Neural progenitor cell (in vitro differentiated cells): ENCODE measurements around the gene CDKN2C. TPM values are rescaled to one million over a fixed set of nuclear protein-coding genes. Genes with fewer than 3 reads are reported as not detected.

Experiments used
- DNase-seq: peaks from one replicate; pipeline ENCODE4 v3.0.0-alpha.2; 2016; ENCODE audit warnings: low spot score
- H2AFZ ChIP-seq: fragments of 200-600 bp; sonication (generic); replicated peaks from 2 replicates; pipeline ENCODE4 v1.6.1; 2016; ENCODE audit warnings: antibody characterized with exemption
- H3F3A ChIP-seq: fragments of 200-600 bp; sonication (generic); 2 replicates; pipeline ENCODE4 v1.6.1; 2016; ENCODE audit warnings: antibody characterized with exemption, low read depth
- H3K27ac ChIP-seq: fragments of 200-600 bp; sonication (generic); 2 replicates; pipeline ENCODE4 v1.5.1; 2016; ENCODE audit warnings: mild to moderate bottlenecking
- H3K27me3 ChIP-seq: fragments of 200-600 bp; sonication (generic); 2 replicates; pipeline ENCODE4 v1.6.1; 2016; ENCODE audit warnings: mild to moderate bottlenecking, moderate library complexity
- H3K36me3 ChIP-seq: fragments of 200-600 bp; sonication (generic); 2 replicates; pipeline ENCODE4 v1.5.1; 2016
- H3K4me1 ChIP-seq: fragments of 200-600 bp; sonication (generic); 2 replicates; pipeline ENCODE4 v1.6.1; 2016; ENCODE audit warnings: mixed run types
- H3K4me2 ChIP-seq: fragments of 200-600 bp; sonication (generic); 2 replicates; pipeline ENCODE4 v1.6.1; 2016
- H3K4me3 ChIP-seq: fragments of 200-600 bp; sonication (generic); 2 replicates; pipeline ENCODE4 v1.5.1; 2016
- H3K79me2 ChIP-seq: fragments of 200-600 bp; sonication (generic); 2 replicates; pipeline ENCODE4 v1.6.1; 2016; ENCODE audit warnings: low read depth
- H3K9ac ChIP-seq: fragments of 200-600 bp; sonication (generic); 2 replicates; pipeline ENCODE4 v1.6.1; 2016
- H3K9me3 ChIP-seq: fragments of 200-600 bp; sonication (generic); 2 replicates; pipeline ENCODE4 v1.5.1; 2016; ENCODE audit warnings: low read depth
- H4K20me1 ChIP-seq: fragments of 200-600 bp; sonication (generic); 2 replicates; pipeline ENCODE4 v1.6.1; 2016; ENCODE audit warnings: low read depth
- H3K27ac Mint-ChIP-seq: 3 replicates; pipeline ENCODE4 v1.8.0; 2021; ENCODE audit warnings: mixed read lengths
- H3K27me3 Mint-ChIP-seq: 2 replicates; pipeline ENCODE4 v1.8.0; 2022; ENCODE audit warnings: low read depth, mild to moderate bottlenecking, inconsistent platforms, moderate library complexity, mixed read lengths; ENCODE audit not compliant: insufficient read depth
- H3K36me3 Mint-ChIP-seq: 3 replicates; pipeline ENCODE4 v1.8.0; 2021; ENCODE audit warnings: mixed read lengths
- H3K4me1 Mint-ChIP-seq: 3 replicates; pipeline ENCODE4 v1.8.0; 2021; ENCODE audit warnings: mixed read lengths
- H3K4me3 Mint-ChIP-seq: 3 replicates; pipeline ENCODE4 v1.8.0; 2021; ENCODE audit warnings: mild to moderate bottlenecking, moderate library complexity, mixed read lengths
- H3K9me3 Mint-ChIP-seq: 3 replicates; pipeline ENCODE4 v1.8.0; 2020; ENCODE audit warnings: mixed read lengths
- EZH2 ChIP-seq: fragments of 200-600 bp; sonication (generic); IDR thresholded peaks from 2 replicates; pipeline ENCODE4 v1.6.1; 2017; ENCODE audit warnings: antibody characterized with exemption, mild to moderate bottlenecking, moderate library complexity
- EZH2phosphoT487 ChIP-seq: fragments of 200-600 bp; sonication (generic); IDR thresholded peaks from 2 replicates; pipeline ENCODE4 v1.6.1; 2017; ENCODE audit warnings: antibody characterized with exemption
- total RNA-seq: library from RNA; depleted of rRNA; stranded (reverse); fragments of >200 nt; gene quantifications from 2 replicates; pipeline ENCODE4 v1.2.3, GENCODE V29; 2015; ENCODE audit warnings: low replicate concordance
- TF ChIP-seq, protein P1 (sequence below): fragments of 200-600 bp; sonication (generic); IDR thresholded peaks from 2 replicates; pipeline ENCODE4 v1.5.1; 2017; ENCODE audit warnings: antibody characterized with exemption, mild to moderate bottlenecking

CDKN2C gene
- total RNA-seq, 1 donor from 2014 or later: 0.11 TPM

DNA sequence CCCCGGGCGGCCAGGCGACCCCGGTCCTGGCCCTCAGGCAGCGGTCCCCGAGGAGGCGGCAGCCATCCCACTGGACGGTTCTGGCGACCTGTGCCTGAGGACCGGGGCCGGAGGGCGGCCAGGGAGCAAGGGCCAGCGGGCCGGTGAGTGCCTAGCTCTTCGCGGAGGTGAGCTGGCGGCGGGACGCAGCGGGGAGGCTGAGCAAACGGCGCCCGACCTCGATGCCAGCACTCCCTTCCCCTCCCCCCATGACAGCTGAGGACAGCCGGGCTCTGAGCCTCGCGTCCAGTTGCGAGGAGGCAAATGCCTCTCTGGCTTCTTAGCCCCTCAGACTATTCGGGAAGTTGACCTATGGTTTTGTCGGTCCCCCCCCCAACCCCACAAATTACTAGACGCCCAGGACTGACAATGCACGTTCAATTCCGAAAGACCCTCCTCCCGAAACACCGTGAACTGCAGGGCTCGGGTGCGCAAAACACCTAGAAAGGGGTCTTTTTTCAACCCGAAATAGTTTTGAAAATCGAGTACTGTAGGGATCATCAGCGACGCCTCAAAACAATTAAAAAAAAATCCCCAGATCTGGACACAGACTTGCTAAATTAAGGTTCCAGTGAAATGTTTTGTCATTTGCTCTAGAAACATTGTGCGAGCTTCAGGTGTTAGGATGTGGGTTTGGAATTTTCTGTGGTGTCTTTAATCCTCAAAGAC, 8.3 kb downstream of the CDKN2C start:
- H3K36me3 Mint-ChIP-seq: no peaks in the 10 kb centered on the region
- Histone ChIP-seq H3K4me1 (peaks cover 16% of the 10 kb centered on the region), H3K9me3 (no peaks in the 10 kb centered on the region), H3K27ac (no peak overlapping the region), H3K4me3 (peak overlapping the region; percentile 56), H3F3A (peaks cover 49% of the 10 kb centered on the region), H3K9ac (no peak overlapping the region), H3K27me3 (peaks cover 100% of the 10 kb centered on the region), H2AFZ (no peak overlapping the region), H3K79me2 (no peaks in the 10 kb centered on the region), H3K36me3 (no peaks in the 10 kb centered on the region), H3K4me2 (peak overlapping the region; percentile 96), H4K20me1 (peaks cover 61% of the 10 kb centered on the region)
- DNase-seq: peak; percentile 87
- H3K27ac Mint-ChIP-seq: no peak overlapping the region
- H3K27me3 Mint-ChIP-seq: peaks cover 65% of the 10 kb centered on the region
- H3K9me3 Mint-ChIP-seq: peaks cover 2% of the 10 kb centered on the region
- H3K4me3 Mint-ChIP-seq: peak overlapping the region; percentile 62
- peak; percentile 48 for TF ChIP-seq EZH2phosphoT487
- TF ChIP-seq, protein P1, sequence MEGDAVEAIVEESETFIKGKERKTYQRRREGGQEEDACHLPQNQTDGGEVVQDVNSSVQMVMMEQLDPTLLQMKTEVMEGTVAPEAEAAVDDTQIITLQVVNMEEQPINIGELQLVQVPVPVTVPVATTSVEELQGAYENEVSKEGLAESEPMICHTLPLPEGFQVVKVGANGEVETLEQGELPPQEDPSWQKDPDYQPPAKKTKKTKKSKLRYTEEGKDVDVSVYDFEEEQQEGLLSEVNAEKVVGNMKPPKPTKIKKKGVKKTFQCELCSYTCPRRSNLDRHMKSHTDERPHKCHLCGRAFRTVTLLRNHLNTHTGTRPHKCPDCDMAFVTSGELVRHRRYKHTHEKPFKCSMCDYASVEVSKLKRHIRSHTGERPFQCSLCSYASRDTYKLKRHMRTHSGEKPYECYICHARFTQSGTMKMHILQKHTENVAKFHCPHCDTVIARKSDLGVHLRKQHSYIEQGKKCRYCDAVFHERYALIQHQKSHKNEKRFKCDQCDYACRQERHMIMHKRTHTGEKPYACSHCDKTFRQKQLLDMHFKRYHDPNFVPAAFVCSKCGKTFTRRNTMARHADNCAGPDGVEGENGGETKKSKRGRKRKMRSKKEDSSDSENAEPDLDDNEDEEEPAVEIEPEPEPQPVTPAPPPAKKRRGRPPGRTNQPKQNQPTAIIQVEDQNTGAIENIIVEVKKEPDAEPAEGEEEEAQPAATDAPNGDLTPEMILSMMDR: no peak
- peak; percentile 89 for TF ChIP-seq EZH2
- peaks cover 10% of the 10 kb centered on the region for H3K4me1 Mint-ChIP-seq

DNA sequence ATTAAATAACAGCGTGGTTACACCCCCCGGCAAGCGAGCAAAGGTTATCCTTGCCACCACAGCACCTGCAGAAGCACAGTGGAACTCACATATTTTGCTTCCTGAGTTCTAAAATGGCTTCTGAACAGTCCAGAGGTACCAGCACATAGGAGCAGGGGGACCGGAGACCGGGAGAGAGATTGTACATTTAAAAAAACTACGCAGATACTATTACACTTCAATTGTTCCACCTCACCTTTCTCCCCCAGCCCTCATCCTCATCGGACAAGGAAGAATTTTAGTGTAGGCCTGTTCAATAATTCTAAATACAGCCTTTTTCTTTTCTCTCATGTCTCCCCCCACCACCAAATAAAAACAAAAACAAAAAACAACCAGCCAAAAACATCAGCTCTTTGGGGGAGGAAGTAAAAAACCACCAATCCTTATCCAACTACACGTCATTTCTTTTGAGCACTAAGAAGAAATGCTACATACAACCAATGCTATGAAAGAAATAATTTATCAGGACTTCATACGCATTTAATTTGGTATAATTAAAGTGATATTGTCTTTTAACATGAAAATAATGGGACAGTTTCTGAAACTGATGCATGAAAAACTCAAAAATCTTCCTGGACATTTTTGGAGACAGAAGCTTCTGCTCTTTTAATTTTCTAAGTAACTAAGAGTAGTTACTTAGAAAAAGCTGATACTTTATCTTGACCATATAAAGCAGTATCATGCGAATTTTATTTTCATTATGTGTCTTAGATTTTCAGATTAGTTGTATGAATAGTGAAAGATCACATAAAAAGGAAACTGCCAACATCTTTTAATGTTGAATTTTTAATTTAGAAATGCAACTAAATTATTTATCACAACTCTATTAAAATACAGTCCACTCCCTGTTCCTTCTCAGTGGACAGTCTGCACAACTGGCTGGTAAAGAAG, 9.1 kb downstream of the CDKN2C start:
- Histone ChIP-seq H3K9me3 (no peaks in the 10 kb centered on the region), H3K9ac (no peak overlapping the region), H4K20me1 (peaks cover 53% of the 10 kb centered on the region), H3K79me2 (no peaks in the 10 kb centered on the region), H3K4me1 (peaks cover 16% of the 10 kb centered on the region), H3F3A (peaks cover 41% of the 10 kb centered on the region), H3K36me3 (no peaks in the 10 kb centered on the region), H3K4me3 (no peak overlapping the region), H3K27me3 (peaks cover 100% of the 10 kb centered on the region), H3K27ac (no peak overlapping the region), H2AFZ (no peak overlapping the region), H3K4me2 (peak overlapping the region; percentile 96)
- H3K36me3 Mint-ChIP-seq: no peaks in the 10 kb centered on the region
- peak; percentile 41 for DNase-seq
- H3K27me3 Mint-ChIP-seq: peaks cover 61% of the 10 kb centered on the region
- no peaks in the 10 kb centered on the region for H3K9me3 Mint-ChIP-seq
- H3K4me3 Mint-ChIP-seq: peak overlapping the region; percentile 62
- TF ChIP-seq EZH2phosphoT487 (peak; percentile 71), EZH2 (peak; percentile 75)
- TF ChIP-seq, protein P1: no peak
- H3K4me1 Mint-ChIP-seq: peaks cover 10% of the 10 kb centered on the region
- H3K27ac Mint-ChIP-seq: no peak overlapping the region

DNA sequence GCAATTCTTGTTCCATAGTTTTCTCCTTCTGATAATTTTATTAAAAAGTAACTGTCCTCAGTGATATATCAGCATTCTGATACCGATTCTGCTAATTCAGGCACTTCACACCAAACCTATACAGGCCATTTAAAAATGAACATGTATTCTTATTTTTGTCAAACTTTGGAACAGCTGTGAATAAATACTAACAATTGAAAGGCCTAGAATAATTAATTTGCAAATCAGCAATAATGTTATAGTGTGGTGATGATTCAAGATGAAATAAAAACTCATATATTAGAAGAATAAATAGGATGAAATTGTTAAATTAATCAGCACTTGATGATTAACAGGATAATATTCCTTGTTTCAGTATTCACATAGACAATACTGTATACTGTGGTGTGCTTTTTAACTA, 9.9 kb downstream of the CDKN2C start:
- H3K9me3 ChIP-seq: no peaks in the 10 kb centered on the region
- H3K79me2 ChIP-seq: no peaks in the 10 kb centered on the region
- no peak overlapping the region for H3K4me3 Mint-ChIP-seq
- peaks cover 45% of the 10 kb centered on the region for H4K20me1 ChIP-seq
- DNase-seq: no peak
- H3K4me1 ChIP-seq: peaks cover 16% of the 10 kb centered on the region
- TF ChIP-seq, protein P1: no peak
- no peak for TF ChIP-seq EZH2
- no peak for TF ChIP-seq EZH2phosphoT487
- H3K9ac ChIP-seq: no peak overlapping the region
- no peak overlapping the region for H3K4me2 ChIP-seq
- peaks cover 10% of the 10 kb centered on the region for H3K4me1 Mint-ChIP-seq
- H3K27ac Mint-ChIP-seq: no peak overlapping the region
- H3K36me3 Mint-ChIP-seq: no peaks in the 10 kb centered on the region
- H3F3A ChIP-seq: peaks cover 40% of the 10 kb centered on the region
- no peak overlapping the region for H2AFZ ChIP-seq
- H3K27me3 ChIP-seq: peaks cover 100% of the 10 kb centered on the region
- no peak overlapping the region for H3K4me3 ChIP-seq
- H3K27me3 Mint-ChIP-seq: peaks cover 57% of the 10 kb centered on the region
- H3K9me3 Mint-ChIP-seq: no peaks in the 10 kb centered on the region
- no peak overlapping the region for H3K27ac ChIP-seq
- no peaks in the 10 kb centered on the region for H3K36me3 ChIP-seq
